K562 (cell line): ENCODE data around the gene UNC13A. TPM values are rescaled to one million over a fixed set of nuclear protein-coding genes. Genes with fewer than 3 reads are reported as not detected.
A peak's percentile ranks its signal among the peaks of the same experiment; 100 is the strongest.

Source experiments
- ATAC-seq: fragments of 200-7000 bp; cut with Tn5 transposase; 3 replicates; pipeline ENCODE4 v1.9.1; 2020; ENCODE audit warnings: moderate library complexity
- BruUV-seq: library from RNA; stranded (reverse); fragments of 400-500 nt; replicated peaks from 2 replicates; lab custom pipeline; 2021; lab: Mats Ljungman, UMichigan
- CTCF ChIA-PET: fragments of 300-600 bp; formaldehyde crosslinking; extraction: SDS; loops from one replicate; lab custom pipeline; 2021; ENCODE audit warnings: low intra/inter-chr PET ratio; lab: Yijun Ruan, JAX
- POLR2A ChIA-PET: fragments of 300-600, 350-650 bp; sonication (Branson Sonifier 250); formaldehyde crosslinking; extraction: SDS; loops from one replicate; lab custom pipeline; 2021; ENCODE audit warnings: antibody characterized with exemption, inconsistent platforms; lab: Yijun Ruan, JAX
- DNase-seq, 4 experiments: peaks; one replicate each; pipeline versions ENCODE4 v3.0.0 to v3.0.0-alpha.2; 2011 to 2018; ENCODE audit warnings: low spot score in 3 of 4, mixed read lengths in 3 of 4; ENCODE audit errors: extremely low read depth in 1 of 4
- FAIRE-seq: peaks from 2 replicates; lab custom pipeline; 2011; peaks lifted over from hg19 to GRCh38; lab: Jason Lieb, UNC
- H2AFZ ChIP-seq: 2 replicates; pipeline ENCODE4 v1.6.0; 2011; ENCODE audit warnings: low read depth, low read length, control low read depth, inconsistent platforms
- H3K27ac ChIP-seq: fragments of 200-600 bp; 3 replicates; pipeline ENCODE4 v1.8.0; 2011; ENCODE audit warnings: low read depth, mild to moderate bottlenecking, control low read depth, inconsistent platforms, low read length, moderate library complexity, mixed read lengths; ENCODE audit errors: extremely low read depth
- H3K27me3 ChIP-seq, 2 experiments: fragments of 300-600 bp in 1 of 2; 2 replicates in 1 of 2; 3 replicates in 1 of 2; pipeline versions ENCODE4 v1.6.0 to v1.8.0; 2011; ENCODE audit warnings: inconsistent platforms in 2 of 2, low read length in 2 of 2, mild to moderate bottlenecking in 1 of 2, mixed read lengths in 1 of 2, moderate library complexity in 1 of 2; ENCODE audit not compliant: control insufficient read depth in 2 of 2, insufficient read depth in 2 of 2
- H3K36me3 ChIP-seq: fragments of 300-600 bp; 3 replicates; pipeline ENCODE4 v1.8.0; 2011; ENCODE audit warnings: mild to moderate bottlenecking, low read length, inconsistent platforms; ENCODE audit not compliant: control insufficient read depth, insufficient read depth
- H3K4me1 ChIP-seq, 2 experiments: fragments of 200-600 bp in 1 of 2; replicated peaks in 1 of 2; 2 replicates in 1 of 2; 3 replicates in 1 of 2; pipeline versions ENCODE4 v1.5.1 to v1.8.0; 2011; ENCODE audit warnings: inconsistent platforms in 2 of 2, low read length in 2 of 2, mild to moderate bottlenecking in 1 of 2, mixed read lengths in 1 of 2, moderate library complexity in 1 of 2; ENCODE audit not compliant: control insufficient read depth in 2 of 2, insufficient read depth in 2 of 2
- H3K4me2 ChIP-seq: 2 replicates; pipeline ENCODE4 v1.6.1; 2011; ENCODE audit warnings: low read length, control low read depth, inconsistent platforms, mixed read lengths; ENCODE audit not compliant: insufficient read depth
- H3K4me3 ChIP-seq: fragments of 200-600 bp; sonication (generic), shearing (Covaris generic); 2 replicates; pipeline ENCODE4 v1.5.1; 2016; ENCODE audit warnings: control low read depth, inconsistent platforms
- H3K79me2 ChIP-seq: fragments of 200-600 bp; 3 replicates; pipeline ENCODE4 v1.8.0; 2011; ENCODE audit warnings: low read length, inconsistent platforms; ENCODE audit not compliant: control insufficient read depth, insufficient read depth
- H3K9ac ChIP-seq, 2 experiments: 2 replicates each; pipeline versions ENCODE4 v1.6.0 to v1.6.1; 2011; ENCODE audit warnings: low read depth in 2 of 2, low read length in 2 of 2, control low read depth in 1 of 2, inconsistent platforms in 1 of 2, mild to moderate bottlenecking in 1 of 2, mixed read lengths in 1 of 2; ENCODE audit not compliant: insufficient read depth in 1 of 2
- H3K9me1 ChIP-seq: one replicate; pipeline ENCODE4 v1.6.0; 2011; ENCODE audit warnings: inconsistent platforms, mild to moderate bottlenecking, low read length, moderate library complexity; ENCODE audit not compliant: control insufficient read depth, insufficient read depth
- H3K9me3 ChIP-seq: replicated peaks from 2 replicates; pipeline ENCODE4 v1.5.1; 2011; ENCODE audit warnings: low read depth, low read length, inconsistent platforms; ENCODE audit not compliant: control insufficient read depth, insufficient read depth
- H4K20me1 ChIP-seq: replicated peaks from 2 replicates; pipeline ENCODE4 v1.6.1; 2011; ENCODE audit warnings: low read length, inconsistent platforms, mixed read lengths; ENCODE audit not compliant: control insufficient read depth, insufficient read depth
- BCOR ChIP-seq: fragments of 450-650 bp; IDR thresholded peaks from 2 replicates; pipeline ENCODE4 v1.6.1; 2016
- EWSR1 ChIP-seq: fragments of 450-650 bp; IDR thresholded peaks from 2 replicates; pipeline ENCODE4 v1.6.1; 2018; ENCODE audit warnings: borderline replicate concordance, mild to moderate bottlenecking, low read depth, moderate library complexity; ENCODE audit not compliant: partially characterized antibody
- HDAC2 ChIP-seq: fragments of 450-650 bp; IDR thresholded peaks from 2 replicates; pipeline ENCODE4 v1.6.1; 2016; ENCODE audit warnings: mild to moderate bottlenecking
- KDM1A ChIP-seq, 2 experiments: fragments of 450-650 bp; IDR thresholded peaks; 2 replicates each; pipeline ENCODE4 v1.6.1; 2016; ENCODE audit warnings: mild to moderate bottlenecking in 2 of 2
- PHF20 ChIP-seq: fragments of 450-650 bp; IDR thresholded peaks from 2 replicates; pipeline ENCODE4 v1.6.1; 2018; ENCODE audit not compliant: partially characterized antibody
- TRIM28 ChIP-seq: fragments of 450-650 bp; IDR thresholded peaks from 2 replicates; pipeline ENCODE4 v1.6.1; 2017
- ZBTB33 ChIP-seq: sonication (generic); formaldehyde crosslinking; IDR thresholded peaks from 2 replicates; pipeline ENCODE4 v1.8.1; 2023; ENCODE audit warnings: mild to moderate bottlenecking, missing genetic modification reagents
- WGBS: fragments of 100-300 bp; shearing (Covaris generic); methylation state at CpG from one replicate; pipeline ENCODE4 v1.1.6; 2016; ENCODE audit warnings: low coverage, mixed read lengths; ENCODE audit not compliant: insufficient coverage; ENCODE audit errors: missing lambda C conversion rate; 5-methylcytosine and 5-hydroxymethylcytosine counted together
- in situ Hi-C: fragments of 300-500 bp; cut with MboI; formaldehyde crosslinking; loops from 4 replicates; pipeline ENCODE4 v1.15.0; 2018; ENCODE audit warnings: inconsistent platforms, mixed read lengths
- intact Hi-C: fragments of 100-400 bp; cut with micrococcal nuclease; formaldehyde crosslinking; loops from 2 replicates; pipeline ENCODE4 v1.14.2; 2022
- polyA plus RNA-seq, 8 experiments: library from polyadenylated mRNA; depleted of rRNA in 4 of 8; stranded (reverse) in 5 of 8; unstranded in 3 of 8; fragments of >200 nt; fragmentation: Nextera tagmentation in 2 of 8; fragmentation: Illumina TruSeq in 1 of 8; extraction: Ambion mirVana in 2 of 8; extraction: Trizol in 1 of 8; gene quantifications; 2 replicates each; pipeline versions ENCODE4 v1.2.1 to v1.2.3, GENCODE V29; 2011 to 2014; ENCODE audit warnings: inconsistent platforms in 1 of 8, missing spikeins in 1 of 8
- total RNA-seq, 7 experiments: library from RNA; depleted of rRNA in 6 of 7; stranded (reverse); fragments of >200 nt in 6 of 7; fragmentation: Illumina TruSeq in 2 of 7; extraction: Trizol in 2 of 7; gene quantifications; 2 replicates each; pipeline versions ENCODE4 v1.2.1 to v1.2.3, GENCODE V29; 2011 to 2021; ENCODE audit warnings: low replicate concordance in 1 of 7

UNC13A gene
- total and polyA plus RNA-seq, 9 of the 15 experiments (the other 6 are each of a cell fraction or from before 2014, with no cell fraction given), result 0.03 to 1.0 (median 0.25) TPM

GRCh38 chr19:17607936-17608335 is 80.2 kb downstream of the UNC13A start:
- BruUV-seq, result no TSS peak
- ATAC-seq (no peak), FAIRE-seq (no peak), DNase-seq (no peak)
- Histone ChIP-seq H3K4me1 (peaks cover 6 to 59% of the 10 kb centered on the region in 2 experiments; a peak in 4 of 5 replicates), H3K36me3 (no peaks in the 10 kb centered on the region), H3K9ac (no peak overlapping the region), H2AFZ (no peak overlapping the region), H3K27ac (no peak overlapping the region), H4K20me1 (no peaks in the 10 kb centered on the region), H3K27me3 (no peaks in the 10 kb centered on the region), H3K4me2 (no peak overlapping the region), H3K9me1 (peaks cover 5% of the 10 kb centered on the region), H3K4me3 (no peak overlapping the region), H3K79me2 (no peaks in the 10 kb centered on the region), H3K9me3 (no peaks in the 10 kb centered on the region)
- TF ChIP-seq TRIM28 (no peak), BCOR (0 out of 2 replicates have a peak, but pooled peaks have one; percentile 10), ZBTB33 (CRISPR knock-in tag) (peak; percentile 58; the same call in 1 of the 2 replicates), HDAC2 (no peak), PHF20 (no peak), KDM1A (IDR thresholded peaks at IDR 0.05) (no peak), EWSR1 (no peak)
- intact Hi-C loops (no loop called here), in situ Hi-C loops (no loop called here)
- POLR2A ChIA-PET, result interaction anchor here (0.6 to 1.5 kb wide), 2 partner anchors 9 to 248 kb away, joined by 4 to 6 read pairs; no protein-coding TSS in a partner anchor
- CTCF ChIA-PET, result no interaction called here
- WGBS, result 95% methylated on average over 9 of the region's 9 CpGs
